Spleen (tissue), 7 donors: ENCODE data around the gene NRXN3.

Source experiments
- POLR2A ChIP-seq, 3 donors: fragments of 450-650 bp; IDR thresholded peaks; one replicate each; pipeline ENCODE4 v1.5.1; 2017; ENCODE audit warnings: antibody characterized with exemption in 3 of 3, mild to moderate bottlenecking in 1 of 3
- POLR2AphosphoS5 ChIP-seq, 3 donors: sonication (generic); formaldehyde crosslinking; IDR thresholded peaks; one replicate each; pipeline ENCODE4 v1.5.1; 2017; ENCODE audit warnings: antibody characterized with exemption in 3 of 3
- TF ChIP-seq, protein P1 (sequence below), 11 experiments: fragments of 200-600 bp in 7 of 11; fragments of 450-650 bp in 4 of 11; sonication (generic) in 4 of 11; IDR thresholded peaks in 8 of 11; conservative IDR thresholded peaks in 3 of 11; 1 replicate in 7 of 11; 2 replicates in 4 of 11; pipeline versions ENCODE4 v1.4.0 to v1.8.0; 2016 to 2021; ENCODE audit warnings: antibody characterized with exemption in 11 of 11, inconsistent platforms in 4 of 11, mild to moderate bottlenecking in 1 of 11
- donor health status: DM: no; HTN: no; CAD: no; lungs with moderate emphysema.
- donor health status: DM: no; HTN: no; CAD: no.
- donor health status: DM: no; HTN: no; CAD: no.

- TF ChIP-seq, protein P1, sequence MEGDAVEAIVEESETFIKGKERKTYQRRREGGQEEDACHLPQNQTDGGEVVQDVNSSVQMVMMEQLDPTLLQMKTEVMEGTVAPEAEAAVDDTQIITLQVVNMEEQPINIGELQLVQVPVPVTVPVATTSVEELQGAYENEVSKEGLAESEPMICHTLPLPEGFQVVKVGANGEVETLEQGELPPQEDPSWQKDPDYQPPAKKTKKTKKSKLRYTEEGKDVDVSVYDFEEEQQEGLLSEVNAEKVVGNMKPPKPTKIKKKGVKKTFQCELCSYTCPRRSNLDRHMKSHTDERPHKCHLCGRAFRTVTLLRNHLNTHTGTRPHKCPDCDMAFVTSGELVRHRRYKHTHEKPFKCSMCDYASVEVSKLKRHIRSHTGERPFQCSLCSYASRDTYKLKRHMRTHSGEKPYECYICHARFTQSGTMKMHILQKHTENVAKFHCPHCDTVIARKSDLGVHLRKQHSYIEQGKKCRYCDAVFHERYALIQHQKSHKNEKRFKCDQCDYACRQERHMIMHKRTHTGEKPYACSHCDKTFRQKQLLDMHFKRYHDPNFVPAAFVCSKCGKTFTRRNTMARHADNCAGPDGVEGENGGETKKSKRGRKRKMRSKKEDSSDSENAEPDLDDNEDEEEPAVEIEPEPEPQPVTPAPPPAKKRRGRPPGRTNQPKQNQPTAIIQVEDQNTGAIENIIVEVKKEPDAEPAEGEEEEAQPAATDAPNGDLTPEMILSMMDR (IDR thresholded peaks at IDR 0.05 in 8 of 11, conservative IDR thresholded peaks at IDR 0.05 in 3 of 11), result no peak
- TF ChIP-seq POLR2A (IDR thresholded peaks at IDR 0.05) (no peak), POLR2AphosphoS5 (IDR thresholded peaks at IDR 0.05) (no peak)
Observed at GRCh38 chr14:79585845-79586244, 1415.7 kb downstream of the NRXN3 start.
